Measurements from ENCODE around the gene CDR2L.
A peak's percentile ranks its signal among the peaks of the same experiment; 100 is the strongest.
"Not testable (repeated sequence)": the region's sequence is repeated elsewhere in the genome, so short reads cannot be mapped to it uniquely, and the experiment has no call there.

The CDR2L gene

DNA sequence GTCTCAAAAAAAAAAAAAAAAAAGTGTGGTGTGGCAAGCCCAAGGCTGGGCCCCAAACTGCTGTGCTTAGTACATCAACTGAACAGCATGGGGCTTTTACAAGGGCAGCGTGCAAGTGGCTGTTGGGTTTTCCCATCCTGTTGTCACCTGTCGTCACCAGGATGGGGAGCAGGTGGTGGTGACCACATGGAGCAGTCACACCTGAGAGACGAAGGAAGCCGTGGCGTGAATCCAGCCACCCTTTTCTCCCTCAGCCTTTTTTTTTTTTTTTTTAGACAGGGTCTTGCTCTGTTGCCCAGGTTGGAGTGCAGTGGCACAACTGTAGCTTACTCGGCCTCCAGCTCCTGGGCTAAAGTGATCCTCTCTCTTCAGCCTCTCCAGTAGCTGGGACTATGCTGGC lies 20.9 kb downstream of the CDR2L start:
- DNase-seq (ENCODE audit: extremely low read depth in 1 of 2, low read depth in 1 of 2): no peak

DNA sequence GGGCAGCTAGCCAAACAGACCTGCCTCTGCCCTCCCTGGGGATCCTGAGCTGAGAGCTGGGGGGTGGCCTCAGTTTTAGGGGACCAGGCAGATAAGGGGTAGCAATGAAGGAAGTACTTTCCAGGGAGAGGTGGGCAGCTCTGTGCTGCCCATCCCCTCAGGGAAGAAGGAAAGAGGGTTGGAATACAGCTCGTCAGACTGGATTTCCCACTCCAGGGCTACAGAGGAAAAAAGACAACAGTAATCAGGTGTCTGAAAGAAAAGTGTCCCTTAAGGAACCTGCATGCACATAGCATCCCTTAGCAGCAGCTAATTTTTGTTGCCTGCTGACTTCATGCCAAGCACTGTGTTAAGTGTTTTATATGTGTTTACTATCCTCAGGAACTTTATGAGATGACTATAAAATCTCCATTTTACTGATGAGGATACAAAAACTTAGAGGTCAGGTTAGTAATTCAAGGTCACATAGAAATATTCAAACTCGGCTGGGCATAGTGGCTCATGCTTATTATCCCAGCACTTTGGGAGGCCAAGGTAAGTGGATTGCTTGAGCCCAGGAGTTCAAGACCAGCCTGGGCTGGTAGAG lies 21.8 kb downstream of the CDR2L start:
- DNase-seq (ENCODE audit: extremely low read depth in 1 of 2, low read depth in 1 of 2): no peak

DNA sequence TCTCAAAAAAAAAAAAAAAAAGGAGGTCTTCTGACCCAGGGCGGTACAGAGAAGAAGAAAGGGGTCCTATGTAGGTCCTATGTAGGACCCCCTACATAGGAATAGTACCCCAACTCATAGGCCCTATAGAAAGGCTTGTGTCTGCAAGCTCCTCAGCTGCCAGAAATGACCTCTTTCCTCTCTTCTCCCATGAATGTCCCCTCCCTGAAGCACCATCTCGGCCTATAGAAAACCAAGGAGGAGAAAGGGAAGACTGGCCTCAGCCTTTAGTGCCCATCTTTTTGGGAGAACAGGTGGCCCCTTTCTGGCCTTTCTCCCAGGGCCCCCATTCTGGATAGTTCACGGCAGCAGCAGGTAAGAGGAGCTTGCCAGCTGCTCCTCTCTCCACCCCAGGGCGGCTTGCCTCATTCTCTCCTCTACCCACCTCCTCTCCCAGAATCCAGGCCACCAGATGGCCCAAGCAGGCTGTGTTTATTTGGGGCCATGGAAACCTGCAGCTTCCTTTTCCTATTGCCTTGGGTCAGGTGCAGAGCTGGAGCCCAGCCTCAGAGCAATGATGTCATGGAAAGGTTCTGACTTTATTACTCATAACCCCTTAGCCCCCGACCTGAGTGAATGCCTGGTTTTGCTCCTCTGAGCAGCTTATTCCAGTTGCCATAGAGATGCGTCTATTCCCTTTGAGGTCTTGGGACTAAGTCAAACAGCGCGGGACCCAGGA lies 23.4 kb downstream of the CDR2L start:
- DNase-seq (ENCODE audit: extremely low read depth in 1 of 2, low read depth in 1 of 2): no peak

DNA sequence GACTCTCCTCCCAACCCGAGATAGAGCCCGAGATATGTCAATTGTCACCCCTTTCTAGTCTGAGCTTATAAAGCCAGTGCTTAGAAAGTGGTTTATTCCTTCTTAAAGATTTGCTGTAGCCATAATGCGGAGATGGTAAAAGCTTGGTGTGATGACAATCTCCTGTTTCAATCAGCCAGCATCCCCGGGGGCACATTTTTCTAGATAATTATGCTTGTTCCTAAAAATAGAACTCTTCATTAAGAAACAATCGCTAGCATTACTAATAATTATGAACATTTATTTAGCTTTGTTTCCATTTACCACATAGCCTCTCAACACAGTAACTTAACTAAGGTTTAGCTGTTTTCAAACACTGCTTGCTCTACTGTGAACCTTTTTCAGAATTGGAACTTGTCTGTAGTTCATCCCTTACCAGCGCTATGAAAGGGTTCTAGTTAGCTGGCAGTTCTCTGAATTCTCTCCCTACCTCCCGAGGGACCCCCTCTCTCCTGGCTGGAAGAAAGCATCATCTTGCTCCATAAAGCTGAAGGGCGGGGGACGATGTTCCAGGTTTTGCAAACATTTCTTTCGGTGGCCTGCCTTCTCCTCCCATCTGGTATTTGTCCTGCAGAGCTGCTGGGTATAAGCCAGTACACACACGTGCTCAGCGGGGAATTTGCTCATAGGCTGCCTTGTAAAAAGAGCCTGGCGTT lies 24.1 kb downstream of the CDR2L start:
- DNase-seq (ENCODE audit: extremely low read depth in 1 of 2, low read depth in 1 of 2): no peak

DNA sequence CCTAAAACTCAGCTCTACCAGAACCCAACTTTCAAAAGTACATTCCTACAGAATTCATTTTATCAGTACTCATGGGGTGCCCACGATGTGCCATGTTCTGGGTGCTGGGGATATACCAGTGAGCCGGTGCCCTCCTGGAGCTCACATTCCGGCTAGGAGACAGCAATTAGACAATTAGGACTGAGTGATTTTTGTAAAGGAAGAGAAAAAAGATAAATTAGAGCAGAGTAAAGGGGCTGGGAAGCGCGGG lies 24.6 kb downstream of the CDR2L start:
- no peak for DNase-seq (ENCODE audit: extremely low read depth in 1 of 2, low read depth in 1 of 2)

DNA sequence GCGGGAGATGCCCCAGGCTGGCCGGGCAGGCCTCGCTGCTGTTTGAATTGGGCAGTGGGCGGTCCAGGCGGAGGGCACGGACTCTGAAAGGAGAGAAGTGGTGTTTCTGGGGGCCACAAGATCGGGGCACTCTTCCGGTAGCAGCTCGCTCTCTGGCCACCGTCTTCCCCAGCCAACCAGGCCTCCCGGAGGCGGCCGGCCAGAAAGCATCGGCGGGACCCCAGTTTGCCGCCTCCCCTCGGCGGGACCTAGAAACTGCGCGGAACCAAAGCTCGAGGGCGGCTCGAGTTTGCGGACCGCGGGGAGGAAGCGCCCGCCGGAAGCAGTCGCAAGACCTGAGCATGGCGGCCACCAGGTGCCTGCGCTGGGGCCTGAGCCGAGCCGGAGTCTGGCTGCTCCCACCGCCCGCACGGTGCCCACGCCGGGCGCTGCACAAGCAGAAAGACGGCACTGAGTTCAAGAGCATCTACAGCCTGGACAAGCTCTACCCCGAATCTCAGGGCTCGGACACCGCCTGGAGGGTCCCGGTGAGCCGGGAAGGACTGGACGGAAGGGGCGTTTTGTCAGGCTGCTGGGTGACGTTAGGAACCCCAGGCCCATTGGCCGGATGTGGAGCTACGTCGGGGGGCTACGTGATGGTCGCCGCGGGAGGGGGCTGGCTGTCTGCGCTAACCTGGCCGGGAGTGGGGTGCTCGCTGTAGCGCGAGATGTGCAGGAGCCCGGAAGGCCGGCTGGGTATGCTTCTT lies 25.1 kb downstream of the CDR2L start, which contains the start of gene MRPL58:
MRPL58 (plus strand) TSS at position 325 of the 746 bp plus-strand sequence; CDS start at position 342, 17 bp downstream.
- DNase-seq (ENCODE audit: extremely low read depth in 1 of 2, low read depth in 1 of 2): peak; percentile 49 to 70

DNA sequence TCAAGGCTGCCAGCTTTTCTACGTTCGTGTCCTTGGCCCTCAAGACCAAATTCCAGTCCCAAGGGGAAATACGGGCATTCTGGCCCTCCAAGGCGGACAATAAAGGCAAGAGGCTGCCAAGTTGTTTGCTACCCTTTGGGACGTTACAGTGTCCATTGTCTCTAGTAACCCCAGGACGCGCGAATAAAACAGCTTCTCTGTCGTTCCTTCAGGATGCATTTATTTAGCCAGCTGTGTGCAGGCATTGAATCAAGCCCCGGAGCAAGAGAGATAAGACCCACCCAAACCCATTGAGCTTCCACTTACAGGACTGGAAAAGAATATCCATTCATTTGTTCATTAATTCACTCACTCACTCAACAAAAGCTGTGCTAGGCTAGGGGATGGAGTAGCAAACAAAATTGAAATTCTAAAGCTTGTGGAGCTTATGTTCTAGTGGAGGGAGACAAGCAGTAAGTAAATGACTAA lies 25.7 kb downstream of the CDR2L start:
- no peak for DNase-seq (ENCODE audit: extremely low read depth in 1 of 2, low read depth in 1 of 2)

DNA sequence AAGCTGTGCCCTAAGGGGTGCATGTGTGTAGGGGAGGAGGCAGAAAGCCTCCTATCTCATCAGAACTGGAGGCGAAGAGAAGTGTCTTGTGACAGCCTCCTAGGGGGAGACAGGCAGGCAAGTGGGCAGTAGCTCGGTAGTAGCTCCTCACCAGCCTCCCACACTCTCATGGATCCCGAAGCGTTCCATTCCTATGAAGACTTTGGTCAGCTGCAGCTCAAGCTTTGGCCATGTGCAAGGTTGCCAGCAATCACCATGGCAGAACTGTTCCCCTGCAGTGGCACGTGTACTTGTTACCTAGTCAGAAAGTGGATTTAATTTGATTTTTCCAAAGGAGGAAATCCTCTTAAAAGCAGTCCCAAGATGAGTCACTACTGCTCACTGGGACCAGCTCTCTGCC lies 31.7 kb downstream of the CDR2L start:
- DNase-seq (ENCODE audit: extremely low read depth in 1 of 2, low read depth in 1 of 2): no peak

DNA sequence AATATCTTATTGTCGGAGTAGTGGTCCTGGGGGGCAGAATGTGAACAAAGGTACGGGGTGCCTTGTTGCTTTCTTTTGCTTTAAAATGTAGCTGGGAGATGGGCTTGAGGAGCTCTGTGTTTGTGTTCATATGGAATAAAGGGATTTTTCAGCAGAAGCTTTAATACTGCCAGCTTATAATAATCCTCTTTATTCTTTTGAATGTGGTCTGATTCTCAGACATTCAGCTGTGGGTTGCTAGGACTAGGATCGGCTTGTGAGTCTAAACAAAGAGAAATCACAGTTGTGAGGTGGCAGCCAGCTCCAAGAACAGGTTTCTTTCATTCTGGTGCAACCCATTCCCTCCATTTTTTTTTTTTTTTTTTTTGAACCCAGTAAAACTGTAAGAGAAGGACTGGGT lies 32.3 kb downstream of the CDR2L start:
- DNase-seq (ENCODE audit: extremely low read depth in 1 of 2, low read depth in 1 of 2): no peak

DNA sequence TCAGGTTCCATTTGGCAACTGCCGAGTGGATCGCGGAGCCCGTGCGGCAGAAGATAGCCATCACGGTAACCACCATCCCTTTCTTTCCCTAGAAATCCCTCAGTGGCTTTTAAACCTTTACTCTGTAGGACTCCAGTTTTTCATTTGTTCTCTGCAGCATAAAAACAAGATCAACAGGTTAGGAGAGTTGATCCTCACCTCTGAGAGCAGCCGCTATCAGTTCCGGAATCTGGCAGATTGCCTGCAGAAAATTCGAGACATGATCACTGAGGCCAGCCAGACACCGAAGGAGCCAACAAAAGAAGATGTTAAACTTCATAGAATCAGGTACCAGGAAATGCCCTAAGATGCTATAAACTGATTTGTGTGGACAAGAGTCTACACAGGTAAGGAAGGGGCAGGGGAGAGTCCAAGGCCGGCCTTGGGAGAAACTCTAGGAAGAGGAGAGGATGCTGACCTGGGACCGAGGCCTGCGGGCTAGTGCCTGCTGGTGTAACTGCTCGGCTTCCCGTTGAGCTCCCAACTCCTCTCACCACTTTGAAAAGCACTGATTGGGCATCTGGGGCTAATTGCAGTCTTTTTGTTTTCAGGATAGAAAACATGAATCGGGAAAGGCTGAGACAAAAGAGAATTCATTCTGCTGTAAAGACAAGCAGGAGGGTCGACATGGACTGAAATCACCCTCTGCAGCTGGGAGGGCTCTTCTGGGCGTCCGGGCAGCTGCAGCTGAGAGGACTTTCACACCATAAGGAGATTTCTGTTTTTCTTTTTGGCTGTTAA lies 33.1 kb downstream of the CDR2L start:
- DNase-seq (ENCODE audit: extremely low read depth in 1 of 2, low read depth in 1 of 2): no peak

DNA sequence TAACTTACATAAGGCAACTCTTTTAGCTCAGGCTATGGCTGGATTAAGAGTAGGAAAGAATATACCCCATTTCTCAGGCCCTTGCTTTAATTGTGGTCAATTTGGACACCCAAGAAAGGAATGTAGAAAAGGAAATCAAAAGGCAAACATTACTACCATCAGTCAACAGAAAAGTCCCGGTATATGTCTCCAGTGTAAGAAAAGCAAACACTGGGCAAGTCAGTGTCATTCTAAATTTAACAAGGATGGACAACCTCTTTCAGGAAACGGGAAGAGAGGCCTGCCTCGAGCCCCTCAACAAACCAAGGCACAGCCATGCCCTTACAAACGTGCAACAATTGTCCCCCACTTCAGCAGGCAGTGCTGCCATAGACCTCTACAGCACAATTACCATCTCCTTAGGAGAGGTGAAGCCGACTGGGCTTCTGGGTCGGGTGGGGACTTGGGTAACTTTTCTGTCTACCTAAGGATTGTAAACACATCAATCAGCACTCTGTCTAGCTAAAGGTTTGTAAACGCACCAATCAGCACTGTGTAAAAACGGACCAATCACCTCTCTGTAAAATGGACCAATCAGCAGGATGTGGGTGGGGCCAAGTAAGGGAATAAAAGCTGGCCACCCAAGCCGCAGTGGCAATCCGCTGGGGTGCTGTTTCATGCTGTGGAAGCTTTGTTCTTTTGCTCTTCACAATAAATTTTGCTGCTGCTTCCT lies 37.4 kb downstream of the CDR2L start:
- DNase-seq (ENCODE audit: extremely low read depth in 1 of 2, low read depth in 1 of 2): no peak

DNA sequence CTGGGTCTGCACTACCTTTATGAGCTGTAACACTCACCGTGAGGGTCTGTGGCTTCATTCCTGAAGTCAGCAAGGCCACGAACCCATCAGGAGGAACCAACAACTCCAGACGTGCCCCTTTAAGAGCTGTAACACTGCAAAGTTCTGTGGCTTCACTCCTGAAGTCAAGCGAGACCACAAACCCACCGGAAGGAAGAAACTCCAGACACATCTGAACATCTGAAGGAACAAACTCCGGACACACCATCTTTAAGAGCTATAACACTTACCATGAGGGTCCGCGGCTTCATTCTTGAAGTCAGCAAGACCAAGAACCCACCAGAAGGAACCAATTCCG lies 37.9 kb downstream of the CDR2L start:
- not testable (repeated sequence) for DNase-seq (ENCODE audit: extremely low read depth in 1 of 2, low read depth in 1 of 2)

DNA sequence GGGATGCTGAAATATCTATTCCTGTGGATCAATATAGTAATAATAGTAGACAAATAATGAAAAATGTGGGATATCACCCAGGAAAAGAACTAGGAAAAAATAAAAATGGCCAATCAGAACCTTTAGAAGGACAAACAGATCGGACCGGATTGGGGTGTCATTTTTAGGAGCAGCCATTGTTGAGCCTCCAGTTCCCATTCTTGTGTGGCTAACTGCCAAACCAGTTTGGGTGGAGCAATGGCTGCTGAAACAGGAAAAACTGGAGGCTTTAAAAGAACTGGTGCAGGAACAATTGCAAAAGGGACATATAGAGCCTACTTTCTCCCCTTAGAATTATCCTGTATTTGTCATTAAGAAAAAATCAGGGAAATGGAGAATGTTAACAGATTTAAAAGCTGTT lies 39.2 kb downstream of the CDR2L start:
- not testable (repeated sequence) for DNase-seq (ENCODE audit: extremely low read depth in 1 of 2, low read depth in 1 of 2)

DNA sequence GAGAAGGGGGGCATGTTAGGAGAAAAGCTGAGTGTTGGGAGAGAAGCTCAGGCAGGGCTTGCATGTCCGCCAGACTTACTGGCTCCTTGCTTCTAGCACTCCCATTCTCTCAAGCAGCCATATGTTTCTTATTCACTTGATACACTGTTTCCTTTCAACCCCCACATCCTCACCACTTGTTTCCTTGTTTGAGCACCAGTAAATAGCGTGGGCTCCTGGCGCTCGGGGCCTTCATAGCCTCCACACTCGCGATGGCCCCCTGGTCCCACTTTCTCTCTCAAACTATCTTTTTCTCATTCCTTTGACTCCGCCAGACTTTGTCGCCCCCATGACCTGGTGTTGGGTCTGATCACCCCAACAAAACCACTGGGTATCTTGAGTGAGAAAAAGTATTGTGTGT lies 42.7 kb downstream of the CDR2L start:
- no peak for DNase-seq (ENCODE audit: extremely low read depth in 1 of 2, low read depth in 1 of 2)

DNA sequence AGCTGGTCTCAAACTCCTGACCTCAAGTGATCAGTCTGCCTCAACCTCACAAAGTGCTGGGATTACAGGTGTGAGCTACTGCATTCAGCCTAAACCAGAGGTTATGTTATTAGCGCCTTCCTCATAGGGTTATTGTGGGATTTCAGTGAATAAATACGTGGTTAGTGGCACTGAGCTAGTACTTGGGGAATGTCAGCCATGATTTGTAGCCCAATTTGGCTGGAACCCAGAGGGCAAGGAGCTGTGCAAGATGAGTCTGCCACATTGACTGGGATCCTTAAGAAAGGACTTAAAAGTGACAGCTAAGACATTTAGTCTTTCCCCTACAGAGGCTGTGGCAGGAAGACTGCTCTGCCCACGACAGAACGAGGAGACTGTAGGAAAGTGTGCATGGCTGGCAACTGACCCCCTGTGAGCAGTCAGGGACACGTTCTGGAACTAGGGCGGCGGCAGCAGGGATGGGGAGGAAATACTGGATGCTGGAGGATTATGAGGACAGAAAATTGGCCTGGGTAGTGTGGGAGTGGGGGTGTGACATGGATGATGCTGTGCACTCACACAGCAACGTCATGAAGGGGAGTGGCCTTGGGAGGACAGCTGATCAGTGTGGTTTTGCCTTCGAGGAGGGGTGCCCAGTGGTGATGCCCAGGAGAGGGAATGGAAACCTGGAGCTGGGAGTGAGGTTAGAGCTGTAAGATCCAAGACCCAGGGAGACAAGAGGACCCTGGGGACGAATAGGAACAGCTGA lies 44.7 kb downstream of the CDR2L start:
- DNase-seq (ENCODE audit: extremely low read depth in 1 of 2, low read depth in 1 of 2): peak in 1 of 2 donors; percentile 27

DNA sequence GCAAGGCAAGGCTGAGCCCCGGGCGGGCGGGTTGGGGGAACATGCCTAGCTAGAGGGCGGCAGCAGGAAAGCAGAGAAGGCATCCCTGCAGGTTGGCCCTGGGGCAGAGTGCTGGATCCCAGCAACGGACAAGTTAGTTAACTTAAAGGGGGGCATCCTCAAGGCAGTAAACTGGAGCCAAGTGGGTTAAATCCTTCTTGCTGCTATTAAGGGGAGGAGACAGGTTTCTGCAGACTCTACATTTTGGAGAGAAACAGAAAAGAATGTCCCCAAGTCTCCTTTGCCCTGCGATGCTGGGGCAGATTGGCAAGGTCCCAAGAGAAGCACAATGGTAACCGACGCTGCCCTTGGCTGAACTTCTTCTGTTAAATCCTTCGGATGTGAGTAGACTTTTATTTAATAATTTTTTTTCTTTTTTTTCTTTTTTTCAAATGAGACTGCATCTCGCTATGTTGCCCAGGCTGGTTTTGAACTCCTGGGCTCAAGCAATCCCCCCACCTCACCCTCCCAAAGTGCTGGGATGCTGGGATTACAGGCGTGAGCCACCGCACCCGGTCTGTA lies 45.4 kb downstream of the CDR2L start:
- DNase-seq (ENCODE audit: extremely low read depth in 1 of 2, low read depth in 1 of 2): no peak

DNA sequence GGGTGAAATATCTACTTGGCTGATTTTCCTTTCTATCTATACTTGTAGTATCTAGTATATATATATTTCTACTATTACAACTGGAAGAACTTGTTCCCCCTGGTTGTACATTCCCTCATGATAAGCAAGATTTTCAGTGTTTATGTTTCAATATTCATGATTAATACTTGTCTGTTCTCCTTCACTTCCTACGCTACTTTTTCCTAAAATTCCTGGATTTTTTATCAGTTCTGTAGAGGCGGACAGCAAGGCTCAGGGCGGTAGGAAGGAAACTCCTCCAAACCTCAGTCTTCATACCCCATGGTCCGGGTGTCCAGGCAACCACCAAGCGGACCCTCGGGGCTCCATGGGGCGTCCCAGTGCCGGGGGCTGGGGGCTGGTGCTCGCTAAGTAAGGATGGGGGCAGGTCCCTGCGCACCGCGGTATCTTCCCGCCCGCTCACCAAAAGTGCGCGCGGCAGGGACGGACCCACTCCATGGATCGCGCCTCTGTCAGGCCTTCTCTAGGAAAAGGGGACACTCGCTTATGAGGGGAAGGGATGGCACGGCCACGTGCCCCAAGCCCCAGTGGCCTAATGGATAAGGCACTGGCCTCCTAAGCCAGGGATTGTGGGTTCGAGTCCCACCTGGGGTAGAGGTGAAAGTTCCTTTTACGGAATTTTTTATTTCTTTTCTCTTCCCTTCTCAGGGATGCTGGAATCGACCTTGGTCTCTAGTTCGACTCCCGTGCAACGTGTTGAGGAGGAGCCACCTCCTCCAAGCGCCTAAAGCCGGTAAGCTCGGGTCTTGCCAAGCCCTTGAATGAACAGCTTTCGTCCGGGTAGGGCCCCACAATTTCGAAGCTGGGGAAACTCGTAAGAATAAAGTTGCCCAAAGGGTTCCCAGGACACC lies 46.2 kb downstream of the CDR2L start:
- DNase-seq (ENCODE audit: extremely low read depth in 1 of 2, low read depth in 1 of 2): peak; percentile 65 to 67

DNA sequence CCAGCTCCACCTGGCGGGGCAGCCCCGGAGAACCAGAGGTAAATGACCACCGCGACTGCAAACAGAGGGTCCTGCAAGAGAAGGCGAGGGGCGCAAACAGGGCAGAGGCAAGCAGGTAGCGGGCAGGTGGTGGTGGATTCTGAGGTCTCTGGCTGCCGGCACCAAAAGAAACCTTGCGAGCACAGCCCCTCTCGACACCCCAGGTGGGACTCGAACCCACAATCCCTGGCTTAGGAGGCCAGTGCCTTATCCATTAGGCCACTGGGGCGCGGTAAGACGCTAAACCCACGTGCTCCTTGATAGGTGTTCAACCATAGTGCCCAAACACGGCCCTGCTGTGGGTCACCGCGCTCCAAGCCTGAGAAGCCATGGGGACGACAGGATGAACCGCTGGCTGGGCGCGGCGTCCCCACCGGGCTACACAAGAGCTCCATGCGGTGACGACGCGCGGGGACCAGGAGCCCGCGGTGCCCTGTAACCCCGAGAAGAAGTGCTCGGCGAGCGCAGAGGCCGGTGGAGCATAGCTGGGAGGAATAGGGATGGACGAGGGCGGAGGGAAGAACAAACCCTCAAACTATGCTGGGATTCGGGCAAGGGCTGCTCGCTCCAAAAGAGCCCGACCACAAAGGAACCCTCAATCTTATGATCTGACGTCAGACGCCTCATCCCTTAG lies 46.9 kb downstream of the CDR2L start:
- DNase-seq (ENCODE audit: extremely low read depth in 1 of 2, low read depth in 1 of 2): peak; percentile 59 to 60

Measured in activated CD8-positive, alpha-beta memory T cell treated with anti-CD3 and anti-CD28 coated beads for 1 hour (primary cell).